K562 (cell line): ENCODE measurements around the gene MINDY4. TPM values are rescaled to one million over a fixed set of nuclear protein-coding genes. Genes with fewer than 3 reads are reported as not detected.
A peak's percentile ranks its signal among the peaks of the same experiment; 100 is the strongest.

Source experiments
- ATAC-seq: fragments of 200-7000 bp; cut with Tn5 transposase; 3 replicates; pipeline ENCODE4 v1.9.1; 2020; ENCODE audit warnings: moderate library complexity
- BruUV-seq: library from RNA; stranded (reverse); fragments of 400-500 nt; replicated peaks from 2 replicates; lab custom pipeline; 2021; lab: Mats Ljungman, UMichigan
- CTCF ChIA-PET: fragments of 300-600 bp; formaldehyde crosslinking; extraction: SDS; loops from one replicate; lab custom pipeline; 2021; ENCODE audit warnings: low intra/inter-chr PET ratio; lab: Yijun Ruan, JAX
- POLR2A ChIA-PET: fragments of 300-600, 350-650 bp; sonication (Branson Sonifier 250); formaldehyde crosslinking; extraction: SDS; loops from one replicate; lab custom pipeline; 2021; ENCODE audit warnings: antibody characterized with exemption, inconsistent platforms; lab: Yijun Ruan, JAX
- DNase-seq, 4 experiments: peaks; one replicate each; pipeline versions ENCODE4 v3.0.0 to v3.0.0-alpha.2; 2011 to 2018; ENCODE audit warnings: low spot score in 3 of 4, mixed read lengths in 3 of 4; ENCODE audit errors: extremely low read depth in 1 of 4
- FAIRE-seq: peaks from 2 replicates; lab custom pipeline; 2011; peaks lifted over from hg19 to GRCh38; lab: Jason Lieb, UNC
- H2AFZ ChIP-seq: 2 replicates; pipeline ENCODE4 v1.6.0; 2011; ENCODE audit warnings: low read depth, low read length, control low read depth, inconsistent platforms
- H3K27ac ChIP-seq: fragments of 200-600 bp; 3 replicates; pipeline ENCODE4 v1.8.0; 2011; ENCODE audit warnings: low read depth, mild to moderate bottlenecking, control low read depth, inconsistent platforms, low read length, moderate library complexity, mixed read lengths; ENCODE audit errors: extremely low read depth
- H3K27me3 ChIP-seq, 2 experiments: fragments of 300-600 bp in 1 of 2; 2 replicates in 1 of 2; 3 replicates in 1 of 2; pipeline versions ENCODE4 v1.6.0 to v1.8.0; 2011; ENCODE audit warnings: inconsistent platforms in 2 of 2, low read length in 2 of 2, mild to moderate bottlenecking in 1 of 2, mixed read lengths in 1 of 2, moderate library complexity in 1 of 2; ENCODE audit not compliant: control insufficient read depth in 2 of 2, insufficient read depth in 2 of 2
- H3K36me3 ChIP-seq: fragments of 300-600 bp; 3 replicates; pipeline ENCODE4 v1.8.0; 2011; ENCODE audit warnings: mild to moderate bottlenecking, low read length, inconsistent platforms; ENCODE audit not compliant: control insufficient read depth, insufficient read depth
- H3K4me1 ChIP-seq, 2 experiments: fragments of 200-600 bp in 1 of 2; replicated peaks in 1 of 2; 2 replicates in 1 of 2; 3 replicates in 1 of 2; pipeline versions ENCODE4 v1.5.1 to v1.8.0; 2011; ENCODE audit warnings: inconsistent platforms in 2 of 2, low read length in 2 of 2, mild to moderate bottlenecking in 1 of 2, mixed read lengths in 1 of 2, moderate library complexity in 1 of 2; ENCODE audit not compliant: control insufficient read depth in 2 of 2, insufficient read depth in 2 of 2
- H3K4me2 ChIP-seq: 2 replicates; pipeline ENCODE4 v1.6.1; 2011; ENCODE audit warnings: low read length, control low read depth, inconsistent platforms, mixed read lengths; ENCODE audit not compliant: insufficient read depth
- H3K4me3 ChIP-seq: fragments of 200-600 bp; sonication (generic), shearing (Covaris generic); 2 replicates; pipeline ENCODE4 v1.5.1; 2016; ENCODE audit warnings: control low read depth, inconsistent platforms
- H3K79me2 ChIP-seq: fragments of 200-600 bp; 3 replicates; pipeline ENCODE4 v1.8.0; 2011; ENCODE audit warnings: low read length, inconsistent platforms; ENCODE audit not compliant: control insufficient read depth, insufficient read depth
- H3K9ac ChIP-seq, 2 experiments: 2 replicates each; pipeline versions ENCODE4 v1.6.0 to v1.6.1; 2011; ENCODE audit warnings: low read depth in 2 of 2, low read length in 2 of 2, control low read depth in 1 of 2, inconsistent platforms in 1 of 2, mild to moderate bottlenecking in 1 of 2, mixed read lengths in 1 of 2; ENCODE audit not compliant: insufficient read depth in 1 of 2
- H3K9me1 ChIP-seq: one replicate; pipeline ENCODE4 v1.6.0; 2011; ENCODE audit warnings: inconsistent platforms, mild to moderate bottlenecking, low read length, moderate library complexity; ENCODE audit not compliant: control insufficient read depth, insufficient read depth
- H3K9me3 ChIP-seq: replicated peaks from 2 replicates; pipeline ENCODE4 v1.5.1; 2011; ENCODE audit warnings: low read depth, low read length, inconsistent platforms; ENCODE audit not compliant: control insufficient read depth, insufficient read depth
- H4K20me1 ChIP-seq: replicated peaks from 2 replicates; pipeline ENCODE4 v1.6.1; 2011; ENCODE audit warnings: low read length, inconsistent platforms, mixed read lengths; ENCODE audit not compliant: control insufficient read depth, insufficient read depth
- ATF6 ChIP-seq: sonication (generic); formaldehyde crosslinking; IDR thresholded peaks from 2 replicates; pipeline ENCODE4 v1.4.0; 2020; ENCODE audit warnings: mild to moderate bottlenecking, missing genetic modification reagents
- CREB1 ChIP-seq, 2 experiments: sonication (generic) in 1 of 2; formaldehyde crosslinking in 1 of 2; IDR thresholded peaks; 2 replicates each; pipeline versions ENCODE4 v1.6.1 to v1.8.0; 2012 to 2022; ENCODE audit warnings: inconsistent platforms in 1 of 2, mild to moderate bottlenecking in 1 of 2, missing genetic modification reagents in 1 of 2, moderate library complexity in 1 of 2
- HBP1 ChIP-seq: fragments of 450-650 bp; formaldehyde crosslinking; IDR thresholded peaks from 2 replicates; pipeline ENCODE4 v1.4.0; 2022; ENCODE audit warnings: missing genetic modification characterization
- MAFK ChIP-seq: IDR thresholded peaks from 2 replicates; pipeline ENCODE4 v1.6.1; 2011; ENCODE audit warnings: low read length, improper control_type of control experiment
- ZBTB7A ChIP-seq: IDR thresholded peaks from 2 replicates; pipeline ENCODE4 v1.6.1; 2011; ENCODE audit warnings: low read depth, mild to moderate bottlenecking, low read length, moderate library complexity, borderline replicate concordance; ENCODE audit not compliant: control insufficient read depth
- ZNF175 ChIP-seq: fragments of 200-800 bp; sonication (Bioruptor generic); IDR thresholded peaks from 2 replicates; pipeline ENCODE4 v1.6.1; 2016; ENCODE audit warnings: low read depth, mild to moderate bottlenecking, missing genetic modification characterization, missing compliant biosample characterization
- ZNF41 ChIP-seq: fragments of 250-450 bp; sonication (Bioruptor Pico); conservative IDR thresholded peaks from 2 replicates; pipeline ENCODE4 v1.4.0; 2020; ENCODE audit warnings: mild to moderate bottlenecking
- WGBS: fragments of 100-300 bp; shearing (Covaris generic); methylation state at CpG from one replicate; pipeline ENCODE4 v1.1.6; 2016; ENCODE audit warnings: low coverage, mixed read lengths; ENCODE audit not compliant: insufficient coverage; ENCODE audit errors: missing lambda C conversion rate; 5-methylcytosine and 5-hydroxymethylcytosine counted together
- in situ Hi-C: fragments of 300-500 bp; cut with MboI; formaldehyde crosslinking; loops from 4 replicates; pipeline ENCODE4 v1.15.0; 2018; ENCODE audit warnings: inconsistent platforms, mixed read lengths
- intact Hi-C: fragments of 100-400 bp; cut with micrococcal nuclease; formaldehyde crosslinking; loops from 2 replicates; pipeline ENCODE4 v1.14.2; 2022
- polyA plus RNA-seq, 8 experiments: library from polyadenylated mRNA; depleted of rRNA in 4 of 8; stranded (reverse) in 5 of 8; unstranded in 3 of 8; fragments of >200 nt; fragmentation: Nextera tagmentation in 2 of 8; fragmentation: Illumina TruSeq in 1 of 8; extraction: Ambion mirVana in 2 of 8; extraction: Trizol in 1 of 8; gene quantifications; 2 replicates each; pipeline versions ENCODE4 v1.2.1 to v1.2.3, GENCODE V29; 2011 to 2014; ENCODE audit warnings: inconsistent platforms in 1 of 8, missing spikeins in 1 of 8
- total RNA-seq, 7 experiments: library from RNA; depleted of rRNA in 6 of 7; stranded (reverse); fragments of >200 nt in 6 of 7; fragmentation: Illumina TruSeq in 2 of 7; extraction: Trizol in 2 of 7; gene quantifications; 2 replicates each; pipeline versions ENCODE4 v1.2.1 to v1.2.3, GENCODE V29; 2011 to 2021; ENCODE audit warnings: low replicate concordance in 1 of 7

MINDY4 gene
- total and polyA plus RNA-seq, 9 of the 15 experiments (the other 6 are each of a cell fraction or from before 2014, with no cell fraction given): 2.1 to 16.7 (median 11.0) TPM

GRCh38 chr7:30751696-30752273, 19.4 kb upstream of the MINDY4 start, which contains the start of gene INMT:
Gene INMT, plus strand, starts transcription at chr7:30752135. Its CDS starts 16 bp downstream, at chr7:30752151.
- FAIRE-seq: no peak
- in situ Hi-C loops: no loop called here

More at GRCh38 chr7:30751696-30752273, 19.4 kb upstream of the MINDY4 start, which contains the start of gene INMT:
- no TSS peak for BruUV-seq
- Histone ChIP-seq H3K36me3 (no peaks in the 10 kb centered on the region), H3K9me1 (no peaks in the 10 kb centered on the region), H3K4me2 (peak within 1 kb of the TSS; percentile 1; the same call in 1 of the 2 replicates), H3K27me3 (no peaks in the 10 kb centered on the region), H4K20me1 (no peaks in the 10 kb centered on the region), H3K9me3 (peaks cover 2% of the 10 kb centered on the region; the same call in 1 of the 2 replicates), H2AFZ (peak within 1 kb of the TSS; percentile 46; the same call in 1 of the 2 replicates), H3K27ac (no peak within 1 kb of the TSS), H3K79me2 (no peaks in the 10 kb centered on the region), H3K4me1 (peaks cover 11 to 23% of the 10 kb centered on the region in 2 experiments; a peak in 4 of 5 replicates), H3K9ac (peak within 1 kb of the TSS in 1 of 2 experiments; percentile 65; a peak in 2 of 4 replicates), H3K4me3 (no peak within 1 kb of the TSS)
- no peak for TF ChIP-seq ZNF41 (CRISPR knock-in tag)
- TF ChIP-seq ZNF175 (CRISPR knock-in tag): no peak
- no peak for TF ChIP-seq ATF6 (CRISPR knock-in tag)
- TF ChIP-seq CREB1 (IDR thresholded peaks at IDR 0.05): no peak
- TF ChIP-seq CREB1 (CRISPR knock-in tag; IDR thresholded peaks at IDR 0.05): no peak
- TF ChIP-seq ZBTB7A: no peak
- no peak for TF ChIP-seq MAFK
- no peak for TF ChIP-seq HBP1 (CRISPR knock-in tag)
- DNase-seq (no peak), ATAC-seq (no peak)
- intact Hi-C loops: no loop called here
- WGBS: 56% methylated on average over 6 of the region's 6 CpGs
- CTCF ChIA-PET: no interaction called here
- POLR2A ChIA-PET: interaction anchor here (0.5 to 1.6 kb wide), 4 partner anchors 9 to 1422 kb away, joined by 3 to 7 read pairs (median 4); no protein-coding TSS in a partner anchor
